PFSK-1 (cell line): Measurements from ENCODE around the gene AP3B1.

Experiments
- FOXP2 ChIP-seq: optimal IDR thresholded peaks from 2 replicates; pipeline ENCODE3; 2011; ENCODE audit warnings: borderline replicate concordance, control low read depth, inconsistent platforms; ENCODE audit not compliant: insufficient read depth; ENCODE audit errors: extremely low read length, extremely low read depth
- POLR2AphosphoS5 ChIP-seq: IDR thresholded peaks from 2 replicates; pipeline ENCODE4 v1.6.1; 2012; ENCODE audit warnings: low read depth, mild to moderate bottlenecking, control low read depth, low read length, moderate library complexity
- SIN3A ChIP-seq: IDR thresholded peaks from 2 replicates; pipeline ENCODE4 v1.6.1; 2012; ENCODE audit warnings: mild to moderate bottlenecking, low read length, moderate library complexity, borderline replicate concordance; ENCODE audit not compliant: insufficient read depth
- TAF1 ChIP-seq: IDR thresholded peaks from 2 replicates; pipeline ENCODE4 v1.6.1; 2012; ENCODE audit warnings: low read length, control low read depth, borderline replicate concordance; ENCODE audit not compliant: insufficient read depth
- TF ChIP-seq, protein P1 (sequence below), 2 experiments: IDR thresholded peaks; 2 replicates each; pipeline versions ENCODE4 v1.6.1 to v1.8.0; 2011 to 2012; ENCODE audit warnings: low read depth in 2 of 2, low read length in 2 of 2, control low read depth in 1 of 2, inconsistent platforms in 1 of 2, mild to moderate bottlenecking in 1 of 2, moderate library complexity in 1 of 2; ENCODE audit not compliant: insufficient read depth in 1 of 2

Gene AP3B1

DNA sequence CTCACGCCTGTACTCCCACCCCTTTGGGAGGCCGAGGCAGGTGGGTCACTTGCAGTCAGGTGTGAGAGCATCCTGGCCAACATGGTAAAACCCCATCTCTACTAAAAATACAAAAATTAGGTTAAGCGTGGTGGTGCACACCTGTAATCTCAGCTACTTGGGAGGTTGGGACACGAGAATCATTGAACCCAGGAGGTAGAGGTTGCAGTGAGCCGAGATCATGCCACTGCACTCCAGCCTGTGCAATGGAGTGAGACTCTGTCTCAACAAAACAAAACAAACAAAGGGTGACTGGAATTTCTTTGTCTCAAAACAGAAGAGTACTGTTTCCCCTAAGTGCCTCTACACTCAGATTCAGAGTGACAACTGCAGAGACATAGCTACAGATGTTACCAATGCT is 116.1 kb downstream of the AP3B1 start:
- TF ChIP-seq FOXP2 (no peak), SIN3A (no peak), TAF1 (no peak)
- TF ChIP-seq, protein P1, sequence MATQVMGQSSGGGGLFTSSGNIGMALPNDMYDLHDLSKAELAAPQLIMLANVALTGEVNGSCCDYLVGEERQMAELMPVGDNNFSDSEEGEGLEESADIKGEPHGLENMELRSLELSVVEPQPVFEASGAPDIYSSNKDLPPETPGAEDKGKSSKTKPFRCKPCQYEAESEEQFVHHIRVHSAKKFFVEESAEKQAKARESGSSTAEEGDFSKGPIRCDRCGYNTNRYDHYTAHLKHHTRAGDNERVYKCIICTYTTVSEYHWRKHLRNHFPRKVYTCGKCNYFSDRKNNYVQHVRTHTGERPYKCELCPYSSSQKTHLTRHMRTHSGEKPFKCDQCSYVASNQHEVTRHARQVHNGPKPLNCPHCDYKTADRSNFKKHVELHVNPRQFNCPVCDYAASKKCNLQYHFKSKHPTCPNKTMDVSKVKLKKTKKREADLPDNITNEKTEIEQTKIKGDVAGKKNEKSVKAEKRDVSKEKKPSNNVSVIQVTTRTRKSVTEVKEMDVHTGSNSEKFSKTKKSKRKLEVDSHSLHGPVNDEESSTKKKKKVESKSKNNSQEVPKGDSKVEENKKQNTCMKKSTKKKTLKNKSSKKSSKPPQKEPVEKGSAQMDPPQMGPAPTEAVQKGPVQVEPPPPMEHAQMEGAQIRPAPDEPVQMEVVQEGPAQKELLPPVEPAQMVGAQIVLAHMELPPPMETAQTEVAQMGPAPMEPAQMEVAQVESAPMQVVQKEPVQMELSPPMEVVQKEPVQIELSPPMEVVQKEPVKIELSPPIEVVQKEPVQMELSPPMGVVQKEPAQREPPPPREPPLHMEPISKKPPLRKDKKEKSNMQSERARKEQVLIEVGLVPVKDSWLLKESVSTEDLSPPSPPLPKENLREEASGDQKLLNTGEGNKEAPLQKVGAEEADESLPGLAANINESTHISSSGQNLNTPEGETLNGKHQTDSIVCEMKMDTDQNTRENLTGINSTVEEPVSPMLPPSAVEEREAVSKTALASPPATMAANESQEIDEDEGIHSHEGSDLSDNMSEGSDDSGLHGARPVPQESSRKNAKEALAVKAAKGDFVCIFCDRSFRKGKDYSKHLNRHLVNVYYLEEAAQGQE (IDR thresholded peaks at IDR 0.05; ENCODE audit: insufficient read depth in 1 of 2, low read depth in 2 of 2, low read length in 2 of 2) = no peak

DNA sequence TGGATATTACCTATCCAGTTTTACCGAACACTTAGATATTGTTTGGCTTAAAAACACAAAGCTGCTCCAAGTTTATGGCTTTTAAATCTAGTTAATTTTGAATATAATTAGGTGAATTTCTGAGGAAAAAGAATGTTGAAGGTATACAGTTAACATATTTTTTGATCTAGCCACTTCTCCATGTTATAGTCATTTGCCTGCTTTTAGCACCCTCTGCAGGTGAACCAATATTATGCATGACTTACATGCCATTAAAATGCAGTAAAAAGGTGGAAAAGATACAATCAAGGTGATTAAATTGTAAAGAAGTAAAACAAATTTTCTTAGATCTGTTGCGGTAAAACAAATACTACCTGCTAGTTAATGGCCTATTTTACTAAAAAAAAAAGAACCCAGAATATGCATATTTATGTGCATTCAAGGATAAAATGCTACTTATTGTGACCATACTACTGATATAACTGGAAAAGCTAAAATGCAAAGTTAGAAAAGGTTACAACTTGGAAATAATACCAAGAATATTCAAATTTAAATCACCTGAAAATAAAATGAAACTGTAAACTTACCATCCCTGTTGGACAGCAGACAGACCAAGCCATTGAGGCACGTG is 132.1 kb downstream of the AP3B1 start:
- TF ChIP-seq SIN3A (no peak), FOXP2 (no peak), TAF1 (no peak), POLR2AphosphoS5 (no peak)
- TF ChIP-seq, protein P1 (IDR thresholded peaks at IDR 0.05; ENCODE audit: insufficient read depth in 1 of 2, low read depth in 2 of 2, low read length in 2 of 2) = no peak

- TF ChIP-seq FOXP2 (no peak), SIN3A (no peak), TAF1 (no peak), POLR2AphosphoS5 (no peak)
- TF ChIP-seq, protein P1 (IDR thresholded peaks at IDR 0.05; ENCODE audit: insufficient read depth in 1 of 2, low read depth in 2 of 2, low read length in 2 of 2) = no peak
Measured at GRCh38 chr5:78157001-78157400, 137.5 kb downstream of the AP3B1 start.

GRCh38 chr5:78151594-78152271 is 142.8 kb downstream of the AP3B1 start:
- TF ChIP-seq FOXP2 (no peak), TAF1 (no peak), SIN3A (no peak), POLR2AphosphoS5 (no peak)
- TF ChIP-seq, protein P1 (IDR thresholded peaks at IDR 0.05; ENCODE audit: insufficient read depth in 1 of 2, low read depth in 2 of 2, low read length in 2 of 2) = no peak

- no peak for TF ChIP-seq POLR2AphosphoS5
- no peak for TF ChIP-seq FOXP2
- TF ChIP-seq, protein P1 (IDR thresholded peaks at IDR 0.05; ENCODE audit: insufficient read depth in 1 of 2, low read depth in 2 of 2, low read length in 2 of 2) = no peak
- no peak for TF ChIP-seq TAF1
- no peak for TF ChIP-seq SIN3A
Measured at GRCh38 chr5:78137290-78137689, 157.2 kb downstream of the AP3B1 start.
